GM12865 (cell line): ENCODE data around the gene PCK2.

Source experiments
- DNase-seq: peaks from one replicate; pipeline ENCODE4 v3.0.0; 2010; ENCODE audit warnings: low read depth
- H3K4me3 ChIP-seq: 2 replicates; pipeline ENCODE4 v1.5.1; 2011; ENCODE audit warnings: mild to moderate bottlenecking, low read depth, low read length, control low read depth
- TF ChIP-seq, protein P1 (sequence below): IDR thresholded peaks from 2 replicates; pipeline ENCODE4 v1.5.1; 2011; ENCODE audit warnings: low read length, control low read depth, low read depth, inconsistent platforms; ENCODE audit not compliant: insufficient read depth; ENCODE audit errors: missing control alignments

Gene PCK2

DNA sequence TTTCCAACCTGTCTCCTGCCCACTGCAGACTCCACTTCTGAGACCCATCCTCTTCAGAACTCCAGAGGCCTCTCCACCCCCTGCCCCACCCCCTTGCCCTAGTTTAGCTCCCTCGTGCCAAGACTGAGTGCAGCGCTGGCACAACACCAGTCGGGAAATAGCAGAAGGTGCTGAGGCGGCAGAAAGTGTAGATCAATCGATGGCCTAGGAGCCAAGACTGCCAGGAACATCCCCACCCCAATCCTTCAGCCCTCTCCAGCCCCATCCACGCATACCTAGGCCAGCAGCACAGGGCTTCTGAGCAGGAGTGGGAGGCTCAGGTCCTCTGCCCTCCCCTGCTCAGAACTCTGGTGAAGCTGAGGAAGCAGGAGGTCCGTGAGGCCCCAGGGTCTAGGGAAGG, 21.7 kb upstream of the PCK2 start:
- H3K4me3 ChIP-seq, result no peak overlapping the region
- no peak for DNase-seq
- TF ChIP-seq, protein P1, sequence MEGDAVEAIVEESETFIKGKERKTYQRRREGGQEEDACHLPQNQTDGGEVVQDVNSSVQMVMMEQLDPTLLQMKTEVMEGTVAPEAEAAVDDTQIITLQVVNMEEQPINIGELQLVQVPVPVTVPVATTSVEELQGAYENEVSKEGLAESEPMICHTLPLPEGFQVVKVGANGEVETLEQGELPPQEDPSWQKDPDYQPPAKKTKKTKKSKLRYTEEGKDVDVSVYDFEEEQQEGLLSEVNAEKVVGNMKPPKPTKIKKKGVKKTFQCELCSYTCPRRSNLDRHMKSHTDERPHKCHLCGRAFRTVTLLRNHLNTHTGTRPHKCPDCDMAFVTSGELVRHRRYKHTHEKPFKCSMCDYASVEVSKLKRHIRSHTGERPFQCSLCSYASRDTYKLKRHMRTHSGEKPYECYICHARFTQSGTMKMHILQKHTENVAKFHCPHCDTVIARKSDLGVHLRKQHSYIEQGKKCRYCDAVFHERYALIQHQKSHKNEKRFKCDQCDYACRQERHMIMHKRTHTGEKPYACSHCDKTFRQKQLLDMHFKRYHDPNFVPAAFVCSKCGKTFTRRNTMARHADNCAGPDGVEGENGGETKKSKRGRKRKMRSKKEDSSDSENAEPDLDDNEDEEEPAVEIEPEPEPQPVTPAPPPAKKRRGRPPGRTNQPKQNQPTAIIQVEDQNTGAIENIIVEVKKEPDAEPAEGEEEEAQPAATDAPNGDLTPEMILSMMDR, result no peak

DNA sequence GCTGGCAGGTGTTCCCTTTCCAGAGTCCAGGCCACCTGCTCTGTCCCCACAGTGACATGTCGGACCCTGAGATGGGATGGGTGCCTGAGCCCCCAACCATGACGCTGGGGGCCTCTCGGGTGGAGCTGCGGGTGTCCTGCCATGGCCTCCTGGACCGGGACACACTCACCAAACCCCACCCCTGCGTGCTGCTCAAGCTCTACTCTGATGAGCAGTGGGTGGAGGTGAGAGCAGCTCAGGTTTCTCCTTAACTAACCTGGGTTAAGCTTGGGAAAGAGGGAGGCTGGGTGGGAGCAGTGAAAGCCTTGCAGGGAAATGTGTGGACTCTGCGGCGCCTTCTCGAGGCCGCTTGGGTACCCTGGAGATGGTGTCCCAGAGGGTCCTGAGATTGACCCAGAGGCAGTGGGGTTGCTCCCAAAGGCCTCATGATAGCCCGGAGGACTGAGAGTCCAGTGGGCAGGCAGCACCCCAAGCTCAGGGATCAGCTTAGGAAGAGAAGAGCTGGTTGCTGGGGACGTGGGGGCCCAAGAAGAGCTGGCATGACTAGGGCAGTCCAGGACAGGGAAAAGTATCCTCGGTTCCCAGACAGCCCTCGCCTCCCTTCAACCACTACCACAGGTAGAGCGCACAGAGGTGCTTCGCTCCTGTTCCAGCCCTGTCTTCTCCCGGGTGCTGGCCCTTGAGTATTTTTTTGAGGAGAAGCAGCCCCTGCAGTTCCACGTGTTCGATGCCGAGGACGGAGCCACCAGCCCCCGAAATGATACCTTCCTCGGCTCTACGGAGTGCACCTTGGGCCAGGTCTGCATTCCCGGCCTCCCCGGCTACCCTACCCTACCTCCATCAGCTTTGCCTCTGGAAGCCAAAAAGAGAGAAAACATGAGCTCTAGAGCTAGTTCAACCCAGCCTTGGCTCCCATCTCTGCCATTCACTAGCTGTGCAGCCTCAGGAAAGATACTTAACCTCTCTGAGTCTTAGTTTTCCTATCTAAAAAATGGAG, 20.9 kb upstream of the PCK2 start:
- DNase-seq, result no peak
- H3K4me3 ChIP-seq, result no peak overlapping the region
- TF ChIP-seq, protein P1, result no peak

DNA sequence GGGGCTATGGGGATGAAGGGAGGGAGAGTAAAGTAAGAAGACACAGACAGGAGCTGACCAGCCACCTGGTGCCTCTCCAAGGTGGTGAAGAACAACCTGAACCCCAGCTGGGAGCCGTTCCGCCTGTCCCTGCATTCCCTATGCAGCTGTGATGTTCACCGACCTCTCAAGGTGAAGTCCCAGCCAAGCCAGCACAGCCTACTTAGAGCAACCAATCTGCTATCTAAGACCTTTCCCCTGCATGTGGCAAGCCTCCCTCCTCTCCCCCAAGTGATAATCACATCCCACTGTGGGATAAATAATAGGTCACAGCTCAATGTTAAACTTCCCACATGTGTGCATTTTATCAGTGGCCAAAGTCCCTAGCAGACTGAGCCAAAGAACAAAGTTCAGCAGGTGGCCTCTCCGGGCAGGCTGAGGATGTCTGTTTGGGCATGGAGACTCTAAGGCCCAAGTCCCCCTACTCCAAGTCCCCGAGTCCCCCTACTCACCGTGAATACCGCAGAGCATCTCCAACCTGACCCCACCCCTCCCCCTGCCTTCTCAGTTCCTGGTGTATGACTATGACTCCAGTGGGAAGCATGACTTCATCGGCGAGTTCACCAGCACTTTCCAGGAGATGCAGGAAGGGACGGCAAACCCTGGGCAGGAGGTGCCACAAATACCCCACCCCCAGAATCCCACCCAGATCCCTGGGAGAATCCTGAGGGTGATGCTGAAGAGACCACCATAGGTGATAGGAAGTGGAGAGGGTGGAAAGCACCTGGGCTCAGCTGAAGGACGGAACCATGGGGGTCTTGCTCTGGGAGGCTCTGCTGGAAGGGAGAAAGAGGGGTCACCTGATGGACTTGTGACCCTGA, 19.3 kb upstream of the PCK2 start:
- TF ChIP-seq, protein P1, result no peak
- H3K4me3 ChIP-seq, result no peak overlapping the region
- DNase-seq, result no peak

DNA sequence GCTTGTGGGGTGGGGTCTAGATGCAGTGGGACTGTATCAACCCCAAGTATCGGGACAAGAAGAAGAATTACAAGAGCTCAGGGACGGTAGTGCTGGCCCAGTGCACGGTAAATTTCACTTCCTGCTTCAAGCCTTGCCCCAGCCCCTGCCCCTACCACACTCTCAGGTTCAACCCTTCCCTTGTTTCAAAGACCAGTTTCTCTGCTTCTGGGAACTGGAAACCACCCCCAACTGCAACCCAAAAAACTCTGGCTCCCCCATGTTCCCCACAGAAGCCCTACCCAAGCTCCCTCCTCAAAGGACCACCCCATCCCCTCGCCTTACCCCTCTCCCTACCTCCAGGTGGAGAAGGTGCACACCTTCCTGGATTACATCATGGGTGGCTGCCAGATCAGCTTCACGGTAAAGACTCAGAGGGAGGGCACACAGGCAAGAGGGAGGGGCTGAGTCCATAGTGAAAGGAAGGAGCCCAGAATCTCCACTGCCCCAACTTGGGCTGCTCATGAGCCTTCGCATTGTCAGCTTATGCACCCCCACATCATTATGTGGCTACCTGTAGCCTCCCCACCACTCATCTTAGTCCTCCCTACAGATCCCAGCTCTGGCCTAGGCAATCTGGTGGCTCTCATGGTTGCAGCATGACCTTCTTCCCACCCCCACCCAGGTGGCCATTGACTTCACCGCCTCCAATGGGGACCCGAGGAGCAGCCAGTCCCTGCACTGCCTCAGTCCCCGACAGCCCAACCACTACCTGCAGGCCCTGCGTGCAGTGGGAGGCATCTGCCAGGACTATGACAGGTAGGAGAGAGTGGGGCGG, 18.4 kb upstream of the PCK2 start:
- TF ChIP-seq, protein P1, result no peak
- peak; percentile 59 for DNase-seq
- no peak overlapping the region for H3K4me3 ChIP-seq

DNA sequence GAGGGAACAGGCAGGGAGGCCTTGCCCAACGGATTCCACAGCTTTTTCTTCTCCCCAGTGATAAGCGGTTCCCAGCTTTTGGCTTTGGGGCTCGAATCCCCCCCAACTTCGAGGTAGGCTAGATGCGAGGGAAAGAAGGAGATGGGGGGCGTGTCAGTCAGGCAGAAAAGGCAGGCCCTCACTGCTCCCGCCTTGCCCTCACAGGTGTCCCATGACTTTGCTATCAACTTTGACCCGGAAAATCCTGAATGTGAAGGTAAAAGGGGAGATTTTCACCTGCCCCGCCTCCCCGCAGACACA, 17.9 kb upstream of the PCK2 start:
- H3K4me3 ChIP-seq, result no peak overlapping the region
- TF ChIP-seq, protein P1, result no peak
- DNase-seq, result no peak

DNA sequence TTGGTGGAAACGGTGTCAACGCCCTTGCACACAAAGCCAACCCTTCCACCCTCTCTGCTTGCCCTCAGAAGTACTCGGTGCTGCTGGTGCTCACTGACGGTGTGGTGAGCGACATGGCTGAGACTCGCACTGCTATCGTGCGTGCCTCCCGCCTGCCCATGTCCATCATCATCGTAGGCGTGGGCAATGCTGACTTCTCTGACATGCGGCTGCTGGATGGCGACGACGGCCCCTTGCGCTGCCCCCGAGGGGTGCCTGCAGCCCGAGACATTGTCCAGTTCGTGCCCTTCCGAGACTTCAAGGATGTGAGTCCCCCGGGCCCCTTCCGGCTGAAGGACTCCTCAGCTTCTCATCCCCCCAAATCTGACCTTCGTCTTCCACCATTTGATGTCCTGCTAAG, 17.0 kb upstream of the PCK2 start:
- no peak for DNase-seq
- TF ChIP-seq, protein P1, result no peak
- no peak overlapping the region for H3K4me3 ChIP-seq
